Testis (tissue), 3 donors: Measurements from ENCODE around the gene SLC38A1. TPM values are rescaled to one million over a fixed set of nuclear protein-coding genes. Genes with fewer than 3 reads are reported as not detected.
"Not testable (repeated sequence)": the region's sequence is repeated elsewhere in the genome, so short reads cannot be mapped to it uniquely, and the experiment has no call there.

ENCODE experiments used
- DNase-seq: peaks from one replicate; pipeline ENCODE4 v3.0.0-alpha.2; 2019
- H3K27ac ChIP-seq, 2 donors: fragments of 200-600 bp; sonication (generic); one replicate each; pipeline ENCODE4 v1.5.1; 2019
- H3K27me3 ChIP-seq: fragments of 200-600 bp; sonication (generic); one replicate; pipeline ENCODE4 v1.5.1; 2019
- H3K36me3 ChIP-seq: fragments of 200-600 bp; sonication (generic); one replicate; pipeline ENCODE4 v1.5.1; 2017; ENCODE audit warnings: low read depth; ENCODE audit errors: missing control alignments
- H3K4me1 ChIP-seq: fragments of 200-600 bp; sonication (generic); one replicate; pipeline ENCODE4 v1.5.1; 2019
- H3K4me3 ChIP-seq, 2 donors: fragments of 200-600 bp; sonication (generic); one replicate each; pipeline ENCODE4 v1.5.1; 2017 to 2019
- H3K9me3 ChIP-seq: fragments of 200-600 bp; sonication (generic); one replicate; pipeline ENCODE4 v1.5.1; 2017
- POLR2A ChIP-seq: fragments of 450-650 bp; IDR thresholded peaks from one replicate; pipeline ENCODE4 v1.6.1; 2017; ENCODE audit warnings: antibody characterized with exemption, mild to moderate bottlenecking, moderate library complexity
- WGBS, 2 donors: methylation state at CpG; one replicate each; pipeline ENCODE4 v1.1.5; 2018; 5-methylcytosine and 5-hydroxymethylcytosine counted together
- intact Hi-C: fragments of 100-400 bp; cut with DNase I; formaldehyde crosslinking; loops from one replicate; pipeline ENCODE4 v1.15.1; 2023; ENCODE audit warnings: low total_unique reads
- polyA plus RNA-seq: library from polyadenylated mRNA; stranded (reverse); fragments of 350-450 nt; fragmentation: Illumina TruSeq; extraction: RNeasy Lipid Tissue Mini Kit (QIAGEN cat#74804); gene quantifications from one replicate; pipeline ENCODE4 v1.2.3, GENCODE V29; 2014; ENCODE audit warnings: low read depth, low replicate concordance; ENCODE audit not compliant: insufficient read depth
- total RNA-seq, 2 donors: library from RNA; depleted of rRNA; stranded (reverse); fragments of >200 nt; gene quantifications; one replicate each; pipeline ENCODE4 v1.2.3, GENCODE V29; 2016
- TF ChIP-seq, protein P1 (sequence below), 3 experiments: fragments of 450-650 bp in 2 of 3; fragments of 200-600 bp in 1 of 3; sonication (generic) in 1 of 3; IDR thresholded peaks; one replicate each; pipeline ENCODE4 v1.5.1; 2016 to 2019; ENCODE audit warnings: antibody characterized with exemption in 3 of 3, mild to moderate bottlenecking in 2 of 3, moderate library complexity in 1 of 3

SLC38A1 gene
- total and polyA plus RNA-seq, 3 donors from 2014 or later = 1.6 to 8.7 (median 4.0) TPM

DNA sequence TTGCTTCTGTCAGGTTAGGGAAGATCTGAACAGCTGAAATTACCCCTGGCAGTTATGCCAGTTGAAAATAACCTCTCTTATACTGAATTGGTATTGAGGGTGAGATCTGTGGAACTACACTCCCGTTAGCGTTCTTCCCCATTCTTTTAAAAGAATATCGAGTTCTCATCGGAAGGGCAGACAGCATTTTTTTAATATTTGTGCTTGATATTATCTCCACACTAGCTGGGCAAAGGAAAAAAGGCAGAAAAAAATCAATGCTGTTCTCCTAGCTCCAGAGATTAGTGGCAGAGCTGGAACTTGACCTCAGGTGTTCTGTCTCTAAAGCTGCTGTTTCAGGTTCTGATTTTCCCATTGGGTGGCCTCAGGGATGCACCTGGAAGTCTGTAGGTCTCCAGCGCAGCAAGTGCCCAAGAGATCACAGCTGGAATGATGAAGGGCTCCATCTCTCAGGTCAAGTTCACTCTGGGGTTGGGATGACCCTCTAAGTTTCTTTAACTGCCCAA is 67.5 kb downstream of the SLC38A1 start:
- no peak for DNase-seq
- no peaks in the 10 kb centered on the region for H3K4me1 ChIP-seq
- H3K9me3 ChIP-seq = no peaks in the 10 kb centered on the region
- H3K4me3 ChIP-seq = no peak overlapping the region
- WGBS, 2 donors = 88 to 92% methylated on average over 5 of the region's 5 CpGs
- no peak overlapping the region for H3K27ac ChIP-seq
- intact Hi-C loops = no loop called here
- no peaks in the 10 kb centered on the region for H3K27me3 ChIP-seq
- no peaks in the 10 kb centered on the region for H3K36me3 ChIP-seq
- no peak for TF ChIP-seq POLR2A
- TF ChIP-seq, protein P1, sequence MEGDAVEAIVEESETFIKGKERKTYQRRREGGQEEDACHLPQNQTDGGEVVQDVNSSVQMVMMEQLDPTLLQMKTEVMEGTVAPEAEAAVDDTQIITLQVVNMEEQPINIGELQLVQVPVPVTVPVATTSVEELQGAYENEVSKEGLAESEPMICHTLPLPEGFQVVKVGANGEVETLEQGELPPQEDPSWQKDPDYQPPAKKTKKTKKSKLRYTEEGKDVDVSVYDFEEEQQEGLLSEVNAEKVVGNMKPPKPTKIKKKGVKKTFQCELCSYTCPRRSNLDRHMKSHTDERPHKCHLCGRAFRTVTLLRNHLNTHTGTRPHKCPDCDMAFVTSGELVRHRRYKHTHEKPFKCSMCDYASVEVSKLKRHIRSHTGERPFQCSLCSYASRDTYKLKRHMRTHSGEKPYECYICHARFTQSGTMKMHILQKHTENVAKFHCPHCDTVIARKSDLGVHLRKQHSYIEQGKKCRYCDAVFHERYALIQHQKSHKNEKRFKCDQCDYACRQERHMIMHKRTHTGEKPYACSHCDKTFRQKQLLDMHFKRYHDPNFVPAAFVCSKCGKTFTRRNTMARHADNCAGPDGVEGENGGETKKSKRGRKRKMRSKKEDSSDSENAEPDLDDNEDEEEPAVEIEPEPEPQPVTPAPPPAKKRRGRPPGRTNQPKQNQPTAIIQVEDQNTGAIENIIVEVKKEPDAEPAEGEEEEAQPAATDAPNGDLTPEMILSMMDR (IDR thresholded peaks at IDR 0.05) = no peak

- TF ChIP-seq, protein P1 (IDR thresholded peaks at IDR 0.05) = no peak
- no peak for TF ChIP-seq POLR2A
- Histone ChIP-seq H3K27me3 (no peaks in the 10 kb centered on the region), H3K36me3 (no peaks in the 10 kb centered on the region), H3K27ac (no peak overlapping the region), H3K4me1 (no peaks in the 10 kb centered on the region), H3K4me3 (no peak overlapping the region), H3K9me3 (no peaks in the 10 kb centered on the region)
- WGBS, 2 donors = 92 to 93% methylated on average over 3 of the region's 3 CpGs
- intact Hi-C loops = no loop called here
- no peak for DNase-seq
These were observed 68.3 kb downstream of the SLC38A1 start for GRCh38 chr12:46200551-46200950.

GRCh38 chr12:46198913-46199312 is 69.9 kb downstream of the SLC38A1 start:
- no peak overlapping the region for H3K27ac ChIP-seq
- intact Hi-C loops = no loop called here
- no peaks in the 10 kb centered on the region for H3K9me3 ChIP-seq
- H3K36me3 ChIP-seq = no peaks in the 10 kb centered on the region
- DNase-seq = no peak
- no peak for TF ChIP-seq POLR2A
- TF ChIP-seq, protein P1 (IDR thresholded peaks at IDR 0.05) = no peak
- WGBS, 2 donors = 69 to 92% methylated on average over 5 of the region's 5 CpGs
- no peaks in the 10 kb centered on the region for H3K27me3 ChIP-seq
- no peaks in the 10 kb centered on the region for H3K4me1 ChIP-seq
- no peak overlapping the region for H3K4me3 ChIP-seq

DNA sequence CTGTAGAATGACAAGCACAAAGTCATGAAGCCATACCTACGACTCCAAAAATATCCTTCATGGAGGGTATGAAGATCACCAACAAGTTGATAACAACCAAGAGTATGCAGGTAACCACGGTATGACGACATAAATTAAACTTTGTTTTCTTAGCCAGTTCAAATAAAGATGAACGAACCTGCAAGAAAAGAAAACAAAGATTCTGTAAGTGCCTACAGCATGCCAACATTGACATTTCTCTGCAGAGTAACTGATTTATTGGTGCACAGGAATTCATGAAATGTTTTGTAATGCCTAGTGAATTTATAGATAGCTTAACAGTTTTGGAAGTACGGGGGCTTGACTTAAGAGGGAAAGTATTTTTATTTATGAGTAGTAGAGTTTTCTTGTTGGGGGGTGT is 71.0 kb downstream of the SLC38A1 start:
- H3K27me3 ChIP-seq = no peaks in the 10 kb centered on the region
- no peaks in the 10 kb centered on the region for H3K4me1 ChIP-seq
- TF ChIP-seq, protein P1 (IDR thresholded peaks at IDR 0.05) = no peak
- no peak for TF ChIP-seq POLR2A
- DNase-seq = no peak
- no peak overlapping the region for H3K27ac ChIP-seq
- H3K36me3 ChIP-seq = no peaks in the 10 kb centered on the region
- no peaks in the 10 kb centered on the region for H3K9me3 ChIP-seq
- whole genome bisulfite sequencing, 2 donors = 60 to 63% methylated on average over 5 of the region's 5 CpGs
- intact Hi-C loops = no loop called here
- H3K4me3 ChIP-seq = no peak overlapping the region

DNA sequence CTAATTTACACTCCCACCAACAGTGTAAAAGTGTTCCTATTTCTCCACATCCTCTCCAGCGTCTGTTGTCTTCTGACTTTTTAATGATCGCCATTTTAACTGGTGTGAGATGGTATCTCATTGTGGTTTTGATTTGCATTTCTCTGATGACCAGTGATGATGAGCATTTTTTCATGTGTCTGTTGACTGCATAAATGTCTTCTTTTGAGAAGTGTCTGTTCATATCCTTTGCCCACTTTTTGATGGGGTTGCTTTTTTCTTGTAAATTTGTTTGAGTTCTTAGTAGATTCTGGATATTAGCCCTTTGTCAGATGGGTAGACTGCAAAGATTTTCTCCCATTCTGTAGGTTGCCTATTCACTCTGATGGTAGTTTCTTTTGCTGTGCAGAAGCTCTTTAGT is 78.3 kb downstream of the SLC38A1 start:
- DNase-seq, H3K27me3 ChIP-seq, H3K4me3 ChIP-seq, H3K27ac ChIP-seq, H3K36me3 ChIP-seq, H3K9me3 ChIP-seq, H3K4me1 ChIP-seq, intact Hi-C loops: not testable (repeated sequence)
- WGBS, 2 donors = 89 to 96% methylated on average over 2 of the region's 2 CpGs
